UCSD-AML1 (cell line): ENCODE data around the gene EEA1.

Experiments used
- DNase-seq: peaks from one replicate; lab custom pipeline; 2025; ENCODE audit not compliant: unreplicated experiment; lab: John Stamatoyannopoulos, UW

EEA1 gene

DNA sequence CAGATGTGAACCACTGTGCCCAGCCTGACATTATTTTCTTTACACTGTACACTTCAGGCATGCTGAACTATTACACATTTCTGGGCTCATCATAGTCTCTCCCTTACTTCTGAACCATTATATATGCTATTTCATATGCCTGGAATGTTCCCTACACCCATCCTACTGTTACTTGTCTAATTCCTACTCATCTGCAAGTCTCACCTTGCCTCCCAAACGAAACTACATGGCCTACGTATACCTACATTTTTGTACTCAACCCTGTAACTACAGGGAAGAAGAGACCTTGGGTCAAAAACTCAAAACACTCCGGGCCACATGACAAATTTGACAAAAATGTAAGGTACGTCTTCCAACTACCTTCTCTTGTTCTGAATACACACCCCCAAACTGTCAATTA is 9.5 kb upstream of the EEA1 start:
- DNase-seq, result no peak

- DNase-seq, result no peak
Observed at GRCh38 chr12:92938018-92938417, 8.9 kb upstream of the EEA1 start.

DNA sequence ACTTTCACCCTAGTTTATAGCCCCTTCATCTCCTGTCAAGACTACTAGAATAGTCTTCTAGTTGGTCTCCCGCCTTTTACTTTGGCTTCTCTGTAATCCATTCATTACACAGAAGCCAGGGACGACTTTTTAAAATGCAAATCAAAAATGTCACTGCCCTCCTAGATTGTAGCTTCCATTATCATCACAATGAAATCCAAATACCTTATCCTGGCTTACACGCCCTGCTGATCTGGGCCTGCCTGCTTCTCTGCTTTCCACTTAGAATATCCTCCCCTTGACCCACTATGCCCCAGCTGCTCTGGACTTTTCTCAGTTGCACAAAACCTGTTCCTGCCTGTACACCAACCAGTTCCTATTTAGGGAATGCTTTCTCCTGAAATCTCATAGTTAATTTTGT is 4.5 kb upstream of the EEA1 start:
- DNase-seq, result no peak

DNA sequence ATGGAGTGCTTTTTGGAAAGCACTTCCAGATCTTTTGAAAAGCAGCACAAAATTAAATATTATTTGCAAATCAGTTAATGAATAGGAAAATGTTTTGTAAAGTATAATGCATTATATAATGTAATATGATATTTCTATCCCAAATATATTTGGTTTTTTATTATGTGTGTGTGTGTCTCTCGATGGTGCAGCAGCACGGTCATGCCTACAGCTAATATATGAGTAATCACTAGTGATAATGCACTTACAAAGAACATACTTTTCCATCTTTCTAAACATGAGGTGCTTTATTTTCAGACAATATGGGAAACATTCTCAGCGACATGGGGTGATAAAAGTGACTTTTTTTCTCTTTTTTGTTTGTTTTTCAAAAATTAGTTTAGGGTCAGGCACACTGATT is 1.3 kb upstream of the EEA1 start:
- DNase-seq, result no peak

DNA sequence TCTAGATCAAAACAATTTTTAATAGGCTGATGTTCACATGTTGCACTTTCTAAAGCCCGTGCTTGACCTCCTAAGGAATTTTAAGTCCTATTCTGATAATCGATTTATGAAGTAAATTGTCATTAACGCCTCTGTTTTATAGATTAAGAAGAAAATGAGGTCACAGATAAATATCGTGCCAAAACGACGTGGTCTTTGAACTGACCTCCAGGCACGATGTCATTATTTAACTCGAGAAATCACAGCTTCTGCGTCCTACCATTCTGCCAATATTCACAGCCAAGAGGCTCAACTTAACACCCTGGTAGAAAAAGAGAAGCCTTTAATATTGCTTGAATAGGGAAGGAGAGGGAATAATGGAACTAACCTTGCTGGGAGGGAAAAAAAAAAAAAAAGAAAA is 888 bp upstream of the EEA1 start:
- DNase-seq, result no peak

DNA sequence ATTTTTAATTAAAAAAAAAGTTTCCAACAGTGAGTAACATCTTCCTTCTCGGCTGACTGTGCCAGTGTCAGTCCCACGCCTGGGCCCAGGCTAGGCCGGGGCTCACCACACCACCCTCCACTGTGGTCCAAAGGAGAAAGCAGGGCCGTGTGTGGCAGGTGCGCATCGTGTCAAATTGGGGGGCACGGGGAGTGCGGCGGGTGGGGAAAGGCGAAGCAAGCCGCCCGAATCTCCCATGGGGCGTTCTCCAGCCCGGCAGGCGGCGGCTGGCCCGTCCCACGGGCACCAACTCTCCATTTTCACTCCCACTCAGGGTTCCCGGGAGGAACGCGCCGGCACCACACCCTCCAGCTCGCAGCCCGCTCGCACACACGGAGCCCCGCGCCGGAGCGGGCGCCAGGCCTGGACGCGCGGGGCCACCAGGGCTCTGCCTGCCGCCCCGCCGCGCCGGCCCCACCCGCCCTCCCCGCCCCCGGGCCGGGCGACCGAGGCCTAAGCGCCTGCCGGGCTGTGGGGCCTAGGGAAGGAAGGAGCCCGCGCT is 604 bp downstream of the EEA1 start:
- peak; percentile 54 for DNase-seq

- no peak for DNase-seq
Observed at GRCh38 chr12:92927436-92928281, 1.4 kb downstream of the EEA1 start.

DNA sequence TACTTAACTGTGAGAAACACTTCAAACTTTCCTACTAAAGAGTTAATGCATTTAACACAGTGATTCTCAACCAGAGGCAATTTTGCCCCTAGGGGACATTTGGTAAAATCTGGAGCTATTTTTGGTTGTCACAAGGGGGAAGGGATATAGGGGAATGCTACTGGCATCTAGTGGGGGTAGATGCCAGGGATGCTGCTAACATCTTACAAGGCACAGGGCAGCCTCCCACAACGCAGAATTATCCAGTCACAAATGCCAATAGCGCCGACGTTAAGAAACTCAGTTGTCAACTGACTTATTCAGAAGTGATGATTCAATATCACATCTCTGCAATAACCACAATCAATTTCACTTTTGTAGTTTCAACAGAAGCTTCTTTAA is 2.0 kb downstream of the EEA1 start:
- DNase-seq, result no peak

- no peak for DNase-seq
Observed at GRCh38 chr12:92926549-92926948, 2.5 kb downstream of the EEA1 start.

DNA sequence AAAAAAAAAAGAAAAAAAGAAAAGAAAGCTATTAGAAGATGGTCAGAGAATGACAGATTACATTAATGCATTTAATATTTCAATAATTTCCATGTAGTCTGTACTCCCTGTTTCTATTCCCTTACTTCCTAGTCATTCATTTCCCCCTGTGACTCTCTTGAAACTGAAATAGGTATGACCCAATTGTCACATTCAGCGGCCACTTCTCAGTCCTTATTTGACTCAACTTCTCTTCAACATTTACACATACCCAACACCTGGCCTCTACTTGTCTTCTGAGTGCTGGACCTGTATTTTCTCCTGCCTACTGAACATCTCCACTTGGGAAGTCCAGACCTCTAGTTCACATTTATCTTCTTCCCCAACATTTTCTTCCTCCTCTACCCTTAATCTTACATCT is 7.2 kb downstream of the EEA1 start:
- DNase-seq, result no peak

GRCh38 chr12:92915365-92915764 is 13.7 kb downstream of the EEA1 start:
- DNase-seq, result no peak

GRCh38 chr12:92914170-92914569 is 14.9 kb downstream of the EEA1 start:
- DNase-seq, result no peak

- DNase-seq, result no peak
Observed at GRCh38 chr12:92912672-92913071, 16.4 kb downstream of the EEA1 start.

DNA sequence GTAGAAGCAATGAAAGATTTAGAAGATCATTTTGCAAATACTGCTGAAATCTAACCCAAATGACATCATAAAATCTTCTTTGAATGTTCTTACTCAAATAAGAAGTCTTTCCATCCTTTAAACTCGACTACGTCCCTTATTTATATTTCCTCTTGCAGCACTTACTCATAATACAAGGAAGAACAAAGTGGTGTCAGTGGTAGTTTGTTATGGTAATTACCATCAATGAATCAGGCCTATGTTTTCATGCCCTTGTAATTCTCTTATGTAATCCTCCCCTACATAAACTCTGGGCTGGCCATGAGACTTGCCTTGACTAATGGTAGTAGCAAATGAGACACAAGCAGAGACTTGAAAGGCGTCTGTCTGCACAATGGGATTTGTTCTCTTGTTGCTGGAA is 17.0 kb downstream of the EEA1 start:
- DNase-seq, result no peak

DNA sequence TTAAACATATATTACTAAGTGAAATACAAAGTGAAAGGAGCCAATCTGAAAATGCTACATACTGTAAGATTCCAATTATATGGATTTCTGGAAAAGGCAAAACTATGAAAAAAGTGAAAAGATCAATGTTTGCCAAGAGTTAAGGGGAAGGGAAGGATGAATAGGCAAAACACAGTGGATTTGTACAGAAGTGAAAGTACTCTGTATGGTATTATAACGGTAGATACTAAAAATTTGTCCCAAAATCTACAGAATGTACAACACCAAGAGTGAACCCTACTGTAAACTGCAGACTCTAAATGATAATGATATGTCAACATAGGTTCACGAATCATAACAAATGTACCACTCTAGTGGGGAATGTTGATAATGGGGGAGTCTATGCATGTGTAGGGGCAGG is 17.8 kb downstream of the EEA1 start:
- DNase-seq, result no peak

DNA sequence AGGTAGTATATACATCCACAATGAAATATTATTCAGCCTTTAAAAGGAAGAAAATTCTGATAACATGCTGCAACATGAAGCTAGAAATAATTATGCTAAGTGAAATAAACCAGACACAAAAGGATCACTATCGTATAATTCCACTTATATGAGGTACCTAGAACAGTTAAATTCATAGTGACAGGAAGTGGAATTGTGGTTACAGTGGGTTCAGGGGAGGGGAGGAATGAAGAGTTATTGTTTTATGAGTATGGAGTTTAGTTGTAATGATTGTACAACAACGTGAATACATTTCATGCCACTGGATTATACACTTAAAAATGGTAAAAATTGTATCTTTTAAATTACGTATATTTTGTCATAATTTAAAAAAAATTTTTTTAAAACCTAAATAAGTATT is 21.0 kb downstream of the EEA1 start:
- no peak for DNase-seq

GRCh38 chr12:92905811-92906554 is 23.1 kb downstream of the EEA1 start:
- no peak for DNase-seq

- DNase-seq, result no peak
Observed at GRCh38 chr12:92905258-92905810, 23.8 kb downstream of the EEA1 start.

DNA sequence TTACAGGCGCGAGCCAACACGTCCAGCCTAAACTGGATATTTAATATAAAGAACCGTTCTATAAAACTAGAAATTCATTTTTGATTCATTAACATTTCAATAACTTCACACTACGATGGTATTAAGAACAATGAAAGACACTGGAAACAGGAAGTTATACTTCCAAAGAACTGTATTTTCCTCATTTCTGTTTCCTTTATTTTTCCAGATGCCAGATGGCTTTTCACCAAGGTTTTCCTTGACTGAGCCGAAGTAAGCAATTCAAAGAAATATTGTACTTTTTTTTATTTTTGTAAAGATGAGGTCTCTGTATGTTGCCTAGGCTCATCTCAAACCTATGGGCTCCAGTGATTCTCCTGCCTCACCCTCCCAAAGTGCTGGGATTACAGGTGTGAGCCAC is 28.2 kb downstream of the EEA1 start:
- no peak for DNase-seq

DNA sequence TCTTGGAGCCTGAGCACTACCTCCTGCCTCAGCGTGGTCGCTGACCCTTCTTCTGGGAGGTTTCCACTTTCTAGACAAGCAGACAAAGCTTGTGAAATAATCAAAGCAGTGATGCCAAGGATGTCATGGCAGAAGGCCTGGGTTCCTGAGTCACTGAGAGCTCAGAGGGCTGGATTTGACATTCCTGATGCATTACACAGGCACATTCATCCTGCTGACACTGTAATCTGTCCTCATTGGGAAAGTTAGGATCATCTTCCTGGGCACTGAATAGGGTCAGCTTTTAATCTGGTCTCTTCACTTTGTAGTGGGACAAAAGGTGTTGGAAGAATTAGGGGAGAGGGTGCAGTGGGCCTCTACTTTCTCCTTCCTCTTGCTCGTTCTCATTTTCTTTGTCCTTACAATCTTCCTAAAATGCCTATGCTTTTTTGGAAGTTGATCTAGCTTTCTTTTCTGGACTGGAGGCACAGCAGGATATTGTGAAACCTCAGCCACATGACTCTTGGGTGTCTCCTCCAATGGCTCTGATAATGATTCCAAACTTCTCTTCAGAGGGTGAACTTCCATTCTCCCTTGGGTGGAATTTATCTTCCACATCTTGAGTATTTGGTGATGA is 29.6 kb downstream of the EEA1 start:
- DNase-seq, result no peak

DNA sequence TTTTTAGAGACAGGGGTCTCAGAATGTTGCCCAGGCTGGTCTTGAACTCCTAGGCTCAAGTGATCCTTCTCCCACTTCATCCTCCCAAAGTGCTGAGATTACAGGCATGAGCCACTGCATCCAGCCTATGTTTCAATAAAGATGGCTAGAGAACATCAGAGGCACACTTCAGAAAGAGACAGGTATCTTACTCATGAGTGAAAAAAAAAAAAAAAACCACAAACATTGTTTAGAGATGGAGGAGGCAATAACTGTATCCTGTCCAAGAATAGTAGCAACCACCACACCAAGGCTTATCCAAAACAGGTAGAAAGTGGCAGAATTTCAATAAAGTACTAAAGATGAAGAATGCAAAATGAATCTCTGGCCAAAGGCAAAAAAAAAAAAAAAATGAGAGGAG is 30.3 kb downstream of the EEA1 start:
- DNase-seq, result no peak

DNA sequence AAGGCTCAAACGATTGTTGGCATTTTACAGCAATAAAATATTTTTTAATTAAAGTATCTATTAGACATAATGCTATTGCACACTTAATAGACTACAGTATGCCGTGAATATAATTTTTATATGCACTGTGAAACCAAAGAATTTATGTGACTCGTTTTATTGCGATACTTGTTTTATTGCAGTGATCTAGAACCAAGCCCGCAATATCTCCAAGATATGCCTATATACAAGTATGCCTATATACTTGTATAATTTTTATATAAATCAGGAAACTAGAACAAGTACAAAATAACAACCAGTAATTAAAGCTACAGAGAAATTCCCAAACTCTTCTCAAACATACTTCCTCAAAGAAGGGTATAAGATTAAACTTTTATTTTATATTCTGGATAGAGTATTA is 31.3 kb downstream of the EEA1 start:
- no peak for DNase-seq
